Stimulated activated CD8-positive, alpha-beta memory T cell treated with anti-CD3 and anti-CD28 coated beads, Interleukin-4, amount 100 ng/mL, for 1 hour (primary cell): ENCODE measurements around the gene TRMT1.

Experiments used
- DNase-seq, 2 donors: peaks; one replicate each; pipeline ENCODE4 v3.0.0-alpha.2; 2020; ENCODE audit warnings: low read depth in 2 of 2, low spot score in 1 of 2

The TRMT1 gene

DNA sequence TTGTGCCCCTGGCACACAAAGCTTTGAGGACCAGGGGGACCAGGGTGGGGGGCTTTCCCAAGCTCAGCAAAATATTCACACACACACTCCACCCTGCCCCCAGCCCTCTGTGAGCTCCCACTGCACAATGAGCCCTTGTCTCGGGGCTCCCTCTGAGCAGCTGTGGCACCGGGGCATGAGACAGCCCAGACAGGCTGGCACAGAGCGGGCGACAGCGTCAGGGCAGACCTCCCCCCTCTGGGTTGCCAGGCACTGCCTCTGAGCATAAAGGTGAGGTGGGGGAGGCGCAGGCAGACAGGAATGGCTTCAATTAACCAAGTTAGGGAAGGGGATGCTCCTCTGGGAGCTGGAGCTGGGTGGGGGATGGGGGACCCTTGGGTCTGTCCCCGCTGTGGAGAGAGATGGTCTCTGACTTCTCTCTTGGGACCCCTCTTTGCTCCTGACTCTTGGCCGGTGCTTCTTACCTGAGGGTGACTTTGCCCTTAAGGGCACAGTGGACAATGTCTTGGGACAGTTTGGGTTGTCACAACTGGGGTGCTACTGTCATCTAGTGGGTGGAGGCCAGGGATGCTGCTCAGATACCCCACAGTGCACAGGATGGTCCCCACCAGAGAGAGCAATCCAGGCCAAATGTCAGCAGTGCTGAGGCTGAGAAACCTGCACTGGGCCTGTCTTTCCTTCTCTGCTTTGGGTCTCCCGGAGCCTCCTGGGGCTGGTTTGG, 44.2 kb downstream of the TRMT1 start:
- DNase-seq = no peak

DNA sequence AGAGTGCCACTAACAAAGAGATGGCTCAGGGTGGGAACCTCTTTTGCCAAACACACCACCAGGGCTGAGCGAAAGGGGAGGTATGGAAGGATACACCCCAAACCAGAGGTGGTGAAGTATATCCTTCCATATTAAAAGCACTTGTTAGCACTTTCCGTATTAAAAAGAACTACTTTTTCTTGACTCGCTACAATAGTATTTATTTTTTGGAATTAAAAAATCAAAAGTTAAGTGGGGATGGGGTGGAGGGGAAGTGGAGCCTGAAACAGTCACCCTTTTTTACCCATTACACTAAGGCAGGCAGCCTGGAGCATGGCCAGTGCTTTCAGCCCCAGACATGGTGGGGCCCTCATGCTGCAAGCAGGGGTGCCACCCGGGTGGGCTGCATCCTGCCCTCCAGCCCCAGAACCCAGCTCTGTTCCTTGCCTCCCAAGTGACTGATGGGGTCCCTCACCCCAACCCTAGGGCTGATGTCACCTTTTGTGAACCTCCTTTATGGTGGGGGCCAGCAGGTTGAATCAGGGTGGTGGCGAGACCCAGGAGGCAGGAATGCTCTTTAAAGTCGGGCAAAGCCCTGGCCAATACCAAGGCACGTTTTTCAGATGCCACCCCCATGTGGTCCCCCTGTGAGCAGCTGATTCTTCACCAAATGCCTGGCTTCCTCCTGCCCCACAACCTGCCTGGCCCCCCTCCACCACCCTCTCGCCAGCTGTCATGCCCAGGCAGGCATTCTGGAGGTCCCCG, 44.9 kb downstream of the TRMT1 start:
- no peak for DNase-seq

DNA sequence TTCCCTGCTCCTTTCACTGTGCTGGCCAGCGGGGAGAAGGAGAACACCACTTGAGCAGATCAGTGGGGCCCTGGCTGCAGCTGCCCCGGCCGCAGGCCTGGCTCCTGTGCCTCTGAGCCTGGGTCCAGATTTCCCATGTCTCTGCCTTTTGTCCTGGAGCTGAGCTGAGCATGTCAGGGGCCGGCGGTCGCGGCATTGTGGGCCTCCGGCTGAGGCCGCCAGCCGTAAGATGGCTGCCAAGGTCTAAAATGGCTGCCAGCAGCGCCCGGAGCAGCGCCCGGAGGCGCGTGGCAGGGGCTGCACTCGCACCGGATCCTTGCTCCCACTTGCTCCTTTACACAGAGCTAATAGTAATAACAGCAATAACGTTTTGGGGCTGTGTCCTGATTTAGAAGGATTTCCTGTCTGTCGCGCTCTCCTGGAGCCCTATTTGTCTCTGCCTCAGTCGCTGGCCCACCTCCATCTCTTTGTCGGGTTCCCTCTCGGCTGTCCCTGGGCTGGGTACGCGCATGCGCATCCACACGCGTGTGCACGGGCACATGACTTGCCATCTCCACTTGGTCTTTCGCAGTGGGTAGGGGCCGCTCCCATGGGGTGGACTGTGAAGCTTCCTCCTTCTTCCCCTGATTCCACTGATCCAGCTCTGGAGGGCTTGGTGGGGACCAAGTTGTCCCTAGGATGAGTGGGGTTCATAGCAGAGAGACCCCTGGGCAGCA, 46.0 kb downstream of the TRMT1 start:
- DNase-seq = no peak

DNA sequence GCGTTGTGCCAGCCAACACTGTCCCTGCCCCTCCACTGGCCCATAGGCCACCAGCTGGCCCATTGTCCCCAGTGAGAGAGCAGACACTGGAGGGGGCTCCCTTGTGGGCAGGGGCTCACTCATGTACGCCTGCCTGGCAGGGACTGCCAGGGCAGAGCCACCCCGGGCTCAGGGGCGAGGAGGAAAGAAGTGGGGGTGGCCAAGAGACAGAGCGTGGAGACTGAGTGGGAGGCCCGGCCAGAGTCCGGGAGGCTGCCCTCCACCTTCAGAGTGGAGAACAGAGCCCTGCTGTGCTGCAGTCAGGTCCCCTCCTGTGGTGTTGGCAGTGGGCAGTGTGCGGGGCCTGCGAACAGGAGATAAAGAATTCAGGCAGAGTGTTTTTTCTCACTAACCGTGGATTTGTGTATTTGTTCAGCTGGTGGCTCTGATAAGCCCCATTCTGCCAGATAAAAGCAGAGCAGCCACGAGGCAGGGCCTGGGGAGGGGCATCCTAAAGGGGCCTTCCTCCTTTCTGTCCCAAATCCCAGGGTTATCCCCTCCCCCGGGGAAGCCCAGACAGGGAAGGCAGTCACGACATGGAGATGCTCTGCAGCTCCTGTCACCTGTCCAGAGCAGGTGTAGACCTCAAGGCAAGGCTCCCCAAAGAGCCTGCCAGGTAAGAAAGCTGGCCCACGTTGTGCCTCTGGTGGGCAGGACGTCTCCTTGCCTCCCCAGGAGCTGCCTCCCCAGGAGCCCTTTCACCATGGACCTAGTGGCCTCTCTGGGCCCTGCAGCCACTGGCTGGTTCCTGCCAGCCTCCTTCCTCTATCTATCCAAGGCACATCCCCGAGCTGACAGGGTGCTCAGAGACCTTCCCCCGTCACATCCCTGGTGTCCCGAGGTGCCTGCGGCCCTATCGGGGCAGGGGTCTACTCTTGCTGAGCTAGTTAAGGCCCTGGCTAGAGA, 46.9 kb downstream of the TRMT1 start:
- no peak for DNase-seq

DNA sequence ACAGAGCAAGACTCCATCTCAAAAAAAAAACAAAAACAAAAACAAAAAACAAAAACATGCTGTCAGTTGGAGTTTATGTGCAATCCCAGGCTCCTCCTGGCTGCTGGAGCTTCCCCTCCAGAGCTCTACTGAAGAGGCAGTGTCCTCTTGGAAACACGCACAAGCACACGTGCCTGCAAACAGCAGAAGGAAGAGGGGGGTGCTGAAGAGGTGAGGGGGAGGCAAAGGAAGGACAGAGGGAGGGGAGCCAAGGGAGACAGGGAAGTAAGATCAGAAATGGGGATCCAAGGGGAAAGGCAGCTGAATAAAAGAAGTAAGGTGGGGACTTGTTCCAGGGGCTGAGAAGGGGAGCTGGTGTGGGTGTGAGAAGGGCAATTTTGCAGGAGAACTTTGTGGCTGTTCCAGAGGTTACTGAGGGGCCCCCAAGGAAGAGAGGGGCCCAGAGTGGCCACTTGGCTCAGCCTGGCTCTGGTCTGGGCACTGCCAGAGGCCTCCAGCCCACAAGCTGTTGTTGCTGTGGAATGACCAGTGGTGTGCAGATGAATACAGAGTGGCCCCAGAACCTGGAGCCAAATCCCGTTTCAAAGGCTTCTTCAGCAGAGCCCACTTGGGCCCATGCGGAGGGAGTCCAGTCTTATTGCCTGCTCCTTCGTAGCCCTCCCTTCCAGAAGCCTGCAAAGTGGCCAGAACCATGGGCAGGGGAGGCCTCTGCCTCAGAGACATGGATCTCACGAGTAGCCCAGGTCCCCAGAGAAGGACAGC, 48.3 kb downstream of the TRMT1 start:
- no peak for DNase-seq

DNA sequence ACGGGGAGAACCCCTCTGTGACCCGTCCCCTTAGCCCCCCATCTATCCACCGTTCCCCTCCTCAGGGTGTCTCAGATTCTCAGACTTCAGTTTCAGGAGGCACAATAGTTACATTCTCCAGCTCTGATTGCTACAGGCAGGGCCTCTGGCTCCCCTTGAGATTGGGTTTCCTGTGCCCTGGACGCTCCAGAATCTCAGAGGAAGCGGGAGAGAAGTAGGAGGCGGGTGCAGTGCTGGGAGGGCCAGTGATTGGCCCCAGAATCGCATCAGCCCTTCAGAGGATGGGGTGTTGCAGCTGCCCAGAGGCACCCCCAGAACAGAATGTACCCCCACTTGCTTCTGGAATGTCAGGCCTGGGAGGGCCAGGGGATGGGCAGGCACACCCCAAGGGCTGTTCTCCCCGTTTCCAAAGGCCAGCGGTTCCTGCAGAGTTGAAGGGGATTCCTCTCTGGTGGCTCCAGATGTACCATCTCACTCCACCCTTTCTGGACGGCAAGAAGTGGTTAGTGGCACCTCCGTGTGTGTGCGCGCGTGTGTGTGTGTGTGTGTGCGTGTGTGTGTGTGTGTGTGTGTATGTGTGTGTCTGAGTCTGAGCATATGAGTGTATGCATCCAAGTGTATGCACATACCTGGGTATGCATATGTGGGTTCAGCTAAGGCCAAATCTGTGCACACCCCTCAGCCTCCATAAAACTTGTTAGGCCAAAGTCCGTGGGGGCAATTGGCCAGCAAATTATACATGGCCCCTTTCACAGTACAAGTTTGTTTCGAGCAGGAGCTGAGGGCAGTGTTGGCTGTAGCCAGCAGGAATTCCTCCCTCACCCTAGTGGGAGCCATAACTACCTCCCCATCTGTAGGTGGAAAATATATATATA, 49.4 kb downstream of the TRMT1 start:
- DNase-seq = no peak

DNA sequence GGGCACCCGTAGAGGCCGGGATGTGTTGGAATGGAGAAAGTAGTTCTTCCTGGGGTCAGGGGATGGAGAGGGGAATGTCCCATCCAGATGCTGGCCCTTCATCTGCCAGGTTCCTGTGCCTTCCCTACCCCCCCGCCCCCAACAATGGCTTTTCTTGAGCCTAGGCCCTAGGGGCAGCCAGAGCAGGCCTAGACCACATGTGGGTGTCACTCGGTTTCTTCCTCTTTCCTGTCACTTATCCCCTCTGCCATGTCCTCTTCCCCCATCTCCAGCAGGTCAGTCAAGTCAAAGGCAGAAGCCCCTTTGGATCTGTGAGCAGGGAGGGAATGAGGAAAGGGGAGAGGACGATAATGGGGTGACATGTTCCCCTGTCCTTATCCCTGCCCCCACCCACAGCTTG, 50.3 kb downstream of the TRMT1 start:
- no peak for DNase-seq

DNA sequence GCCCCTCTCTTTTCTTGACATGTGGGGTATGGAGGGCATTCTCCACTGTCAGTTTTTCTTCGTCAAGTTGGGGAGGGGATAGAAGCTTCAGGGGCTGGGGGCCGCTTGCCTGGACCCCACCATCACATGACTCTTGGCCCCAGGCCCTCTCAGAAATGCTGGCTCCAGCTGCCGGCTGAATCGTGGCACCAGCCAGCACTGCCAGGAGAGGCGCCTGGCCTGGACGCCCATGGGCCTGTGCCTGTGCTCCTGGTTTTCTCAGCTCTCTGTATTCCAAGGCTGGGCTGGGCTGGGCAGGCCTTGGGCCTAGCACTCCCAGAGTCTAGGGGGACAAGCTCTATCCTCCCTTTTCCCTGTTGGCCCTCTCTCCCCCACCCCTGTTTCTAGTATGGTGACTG, 52.4 kb downstream of the TRMT1 start:
- DNase-seq = no peak

DNA sequence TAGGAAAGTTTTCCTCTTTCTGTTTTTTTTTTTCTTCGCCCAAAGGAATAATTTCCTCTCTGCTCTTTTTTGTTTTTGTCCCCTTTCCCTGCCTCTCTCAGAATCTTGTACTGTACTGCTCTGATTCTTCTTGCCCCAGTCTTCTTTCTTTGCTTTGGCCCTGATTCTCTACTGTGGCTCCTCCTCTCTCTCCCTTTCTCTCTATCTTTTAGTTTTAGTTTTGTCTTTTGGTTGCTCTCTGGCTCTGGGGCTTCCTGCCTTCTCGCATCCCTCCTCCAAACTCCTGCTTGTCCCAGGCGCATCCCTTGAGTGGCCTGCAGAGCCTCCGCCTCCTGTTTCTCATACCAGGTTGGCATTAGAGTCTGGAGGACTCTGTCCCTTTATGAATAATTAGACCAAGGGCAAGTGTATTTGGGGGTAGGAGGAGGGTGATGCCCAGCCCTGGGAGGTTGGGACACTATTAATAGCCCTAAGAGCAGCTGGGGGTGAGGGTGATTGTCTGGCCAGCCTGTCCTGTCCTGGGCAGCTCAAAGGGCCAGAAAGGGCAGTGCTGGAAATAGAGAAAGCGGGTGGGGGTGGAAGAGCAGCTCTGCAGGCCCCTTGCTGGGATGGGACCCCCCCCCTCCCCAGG, 53.0 kb downstream of the TRMT1 start:
- DNase-seq = no peak

DNA sequence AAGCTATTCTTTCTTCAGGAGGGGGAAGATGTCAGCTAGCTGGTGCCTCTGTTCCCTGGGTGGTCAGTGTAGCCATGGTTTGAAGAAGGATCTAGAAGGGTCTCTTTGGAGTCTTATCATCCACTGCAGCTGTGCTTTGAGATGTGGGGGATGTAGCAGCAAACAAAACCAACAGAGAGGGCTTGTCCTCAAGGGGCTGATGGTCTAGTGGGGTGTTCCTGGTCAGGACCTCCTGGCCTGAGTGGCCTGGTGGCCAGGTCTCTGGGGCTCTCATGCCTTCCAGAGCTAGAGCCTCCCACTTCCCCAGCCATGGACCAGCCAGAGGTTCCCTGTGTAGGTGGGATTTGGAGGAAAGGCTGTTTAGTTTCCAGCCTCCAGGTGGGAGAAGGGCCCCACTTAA, 54.2 kb downstream of the TRMT1 start:
- no peak for DNase-seq

DNA sequence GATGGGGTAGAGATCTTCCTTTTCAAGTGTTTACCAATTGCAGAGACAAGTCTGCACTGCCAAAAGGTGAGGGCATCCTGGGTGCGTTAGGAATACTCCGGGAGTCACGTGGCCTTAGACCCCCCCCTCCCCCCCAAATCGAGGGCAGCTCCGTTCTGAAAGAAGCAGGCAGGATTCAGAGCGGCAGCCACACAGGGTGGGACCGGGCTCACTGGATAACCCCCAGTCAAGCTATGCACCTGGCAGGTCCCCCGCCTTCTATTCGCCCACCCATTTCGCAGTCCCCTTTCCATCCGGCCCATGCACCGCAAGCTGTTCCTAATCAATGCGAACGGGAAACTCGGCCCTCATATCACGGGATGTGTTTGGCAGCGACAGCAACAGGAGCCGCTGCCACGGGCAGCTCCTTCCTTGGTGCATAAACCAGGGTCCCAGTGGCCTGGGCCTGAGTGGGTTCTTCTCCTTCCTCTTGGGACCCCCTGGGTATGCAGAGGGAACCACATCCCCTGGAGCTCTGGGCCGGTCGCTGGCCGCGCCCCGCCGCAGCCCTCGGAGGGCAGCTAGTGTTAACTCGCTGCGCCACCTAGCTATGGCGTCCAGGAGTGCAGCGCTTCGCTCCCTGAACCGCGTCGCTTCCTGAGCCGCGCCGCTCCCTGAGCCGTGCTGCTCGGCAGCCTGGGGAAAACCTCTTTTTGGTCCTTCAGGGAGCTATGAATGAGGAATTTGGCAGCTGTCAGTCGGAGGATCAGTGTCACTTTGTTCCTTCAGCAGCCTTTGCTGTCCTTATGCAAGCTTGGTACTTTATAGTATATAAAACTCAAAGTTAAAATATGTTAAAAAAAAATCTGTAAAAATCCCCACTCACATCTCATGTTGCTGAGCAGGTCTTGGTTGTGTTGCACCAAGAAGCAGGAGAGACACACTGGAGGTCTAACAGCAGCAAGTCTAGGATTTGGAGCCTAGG, 55.3 kb downstream of the TRMT1 start:
- DNase-seq = peak; percentile 55 to 62

DNA sequence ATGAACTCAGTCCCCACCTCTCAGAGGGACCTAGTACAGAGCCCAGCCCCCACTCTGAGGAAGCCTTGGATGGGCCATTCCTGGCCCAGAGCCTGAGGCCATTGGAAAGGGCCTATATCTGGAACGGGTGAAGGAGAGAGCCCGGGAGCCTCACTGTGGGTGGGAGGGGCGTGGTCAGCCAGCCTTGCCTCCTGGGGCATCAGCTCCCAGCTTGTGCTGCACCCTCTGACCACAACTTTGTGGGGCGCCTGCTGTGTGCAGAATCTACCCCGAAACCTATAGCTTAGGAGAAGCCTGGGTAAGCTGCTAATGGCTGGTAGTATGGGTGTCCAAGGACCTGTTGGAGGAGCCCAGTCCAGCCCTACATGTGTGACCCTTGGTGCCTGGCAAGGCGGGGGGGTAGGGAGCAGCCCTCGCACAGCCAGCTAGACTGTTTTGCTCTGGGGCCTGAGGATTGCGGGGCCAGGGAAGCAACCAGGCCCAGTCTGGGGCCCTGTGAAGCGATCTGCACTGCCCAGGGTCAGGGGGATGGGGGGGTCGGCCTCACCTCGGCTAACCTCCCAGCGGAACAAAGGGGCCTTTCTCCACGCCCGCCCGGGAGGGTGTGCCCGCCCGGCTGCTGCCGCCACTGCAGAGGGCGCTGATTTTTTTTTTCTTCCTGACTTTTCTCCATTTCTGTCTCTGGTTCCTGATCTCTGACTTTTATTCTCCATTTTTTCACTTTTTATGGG, 56.1 kb downstream of the TRMT1 start:
- no peak for DNase-seq

DNA sequence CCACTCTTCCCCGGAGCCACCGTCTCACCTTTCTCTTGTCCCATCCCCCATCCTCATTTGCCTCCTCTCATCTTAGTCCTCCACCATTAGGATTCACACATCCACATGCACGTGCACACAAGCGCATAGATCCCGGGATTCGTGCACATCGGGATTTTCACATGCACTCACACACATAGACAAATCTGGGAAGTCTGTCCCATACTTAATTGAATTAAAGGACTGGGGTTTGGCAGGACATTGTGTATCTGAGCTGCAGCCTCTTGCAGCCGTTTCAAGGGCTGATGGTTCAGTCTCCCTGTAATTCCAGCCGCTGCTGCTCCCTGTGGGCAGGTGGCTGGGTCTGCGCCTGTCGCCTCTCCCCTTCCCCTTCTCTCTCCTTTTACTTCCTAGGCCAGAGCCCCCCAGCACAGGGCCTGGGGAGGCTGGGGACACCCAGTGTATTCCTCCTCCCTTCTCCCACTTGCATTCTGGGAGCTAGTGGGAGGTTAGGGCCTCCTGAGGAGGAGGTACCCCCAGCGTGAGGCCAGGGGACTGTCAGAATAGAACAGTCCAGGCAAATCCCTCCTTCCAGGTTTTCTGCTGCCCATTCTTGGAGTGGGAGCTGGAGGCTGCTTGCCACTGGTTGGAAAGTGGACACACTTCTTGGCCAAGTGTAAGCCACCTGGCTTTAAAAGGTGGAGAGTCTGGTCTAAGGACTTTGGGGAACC, 57.4 kb downstream of the TRMT1 start:
- DNase-seq = no peak

DNA sequence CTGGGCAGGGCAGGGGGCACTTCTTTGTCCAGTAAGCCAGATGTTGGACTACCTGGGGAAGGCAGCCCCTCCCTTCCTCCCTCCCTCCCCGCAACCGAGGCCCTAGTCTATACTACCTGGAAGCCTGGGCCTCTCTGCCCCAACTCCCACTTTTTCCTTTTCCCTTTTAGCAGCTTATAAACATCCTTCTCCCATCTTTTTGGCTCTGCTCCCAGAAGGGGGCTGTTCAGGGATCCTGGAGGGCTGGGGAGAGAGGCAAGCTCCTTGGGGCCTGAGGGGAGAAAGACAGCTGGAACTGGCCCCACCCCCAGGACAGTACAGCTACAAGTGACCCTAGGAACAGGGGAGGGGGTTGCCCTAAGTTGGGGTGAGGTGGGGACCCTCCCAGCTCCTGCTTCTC, 58.8 kb downstream of the TRMT1 start:
- no peak for DNase-seq

DNA sequence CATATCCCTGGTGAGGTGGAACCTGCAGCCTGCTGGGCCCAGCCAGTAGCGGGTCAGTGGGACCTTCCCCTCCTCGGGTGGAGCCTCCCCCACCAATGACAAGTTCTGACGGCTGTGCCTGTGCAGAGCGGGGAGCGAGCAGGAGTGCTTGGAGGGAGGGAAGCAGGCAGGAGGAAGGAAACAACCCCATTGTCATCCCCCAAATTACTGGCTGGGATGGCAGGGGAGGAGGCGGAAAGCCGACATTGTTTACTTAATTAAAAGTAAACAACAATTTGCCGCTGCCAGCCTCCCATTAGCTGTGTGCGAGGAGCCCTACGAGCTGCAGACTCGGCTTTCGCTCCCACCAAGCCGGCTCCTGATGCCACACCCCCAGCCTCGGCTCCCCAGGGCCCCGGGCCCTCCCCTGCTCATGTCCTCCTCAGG, 59.4 kb downstream of the TRMT1 start:
- DNase-seq = no peak

DNA sequence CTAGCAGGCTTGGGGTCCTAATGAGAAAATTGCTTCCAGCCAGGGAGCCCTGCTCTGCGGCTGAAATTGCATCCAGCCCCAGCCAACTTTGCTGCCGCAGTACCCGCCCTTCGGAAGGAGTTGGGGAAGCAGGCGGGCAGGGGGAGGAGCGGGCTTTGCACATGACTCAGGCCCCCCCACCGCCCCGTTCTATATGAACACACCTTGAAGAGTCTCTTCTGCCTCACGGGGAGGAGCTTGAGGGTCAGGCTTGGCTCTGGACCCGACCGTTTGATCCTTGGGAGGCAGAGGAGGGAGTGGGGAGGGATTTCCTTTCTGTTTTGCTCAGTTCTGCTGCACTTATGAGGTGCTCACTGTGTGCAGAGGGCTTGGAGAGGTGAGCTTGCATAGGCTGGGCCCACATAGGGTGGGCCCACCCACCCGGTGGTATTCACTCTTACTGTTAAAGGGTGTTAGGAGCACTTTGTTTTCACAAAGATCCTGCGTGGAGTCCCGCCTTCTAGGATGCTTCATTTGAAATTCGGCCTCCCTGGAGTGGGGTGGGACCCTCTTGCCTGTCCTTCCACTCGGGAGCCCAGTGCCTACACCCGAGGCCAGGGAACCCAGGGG, 60.4 kb downstream of the TRMT1 start:
- DNase-seq = no peak
